Ectodermal cell (in vitro differentiated cells): Measurements from ENCODE around the gene COA3.

Experiments
- H3K27ac ChIP-seq: 2 replicates; pipeline ENCODE4 v1.7.0; 2013; ENCODE audit warnings: mild to moderate bottlenecking, low read depth, low read length; ENCODE audit not compliant: insufficient read depth, poor library complexity, severe bottlenecking
- H3K27me3 ChIP-seq: 2 replicates; pipeline ENCODE4 v1.7.0; 2013; ENCODE audit warnings: mild to moderate bottlenecking, low read length; ENCODE audit not compliant: insufficient read depth, control insufficient read depth, poor library complexity, severe bottlenecking
- H3K36me3 ChIP-seq: one replicate; pipeline ENCODE4 v1.7.0; 2013; ENCODE audit warnings: low read length; ENCODE audit not compliant: control insufficient read depth, insufficient read depth
- H3K4me1 ChIP-seq: one replicate; pipeline ENCODE4 v1.7.0; 2013; ENCODE audit warnings: low read length; ENCODE audit not compliant: control insufficient read depth, insufficient read depth
- H3K4me3 ChIP-seq: 2 replicates; pipeline ENCODE4 v1.7.0; 2013; ENCODE audit warnings: low read depth, low read length, control low read depth; ENCODE audit not compliant: insufficient read depth
- H3K9me3 ChIP-seq: 2 replicates; pipeline ENCODE4 v1.7.0; 2013; ENCODE audit warnings: mild to moderate bottlenecking, low read length, moderate library complexity; ENCODE audit not compliant: control insufficient read depth
- WGBS, 2 experiments: methylation state at CpG; one replicate each; pipeline ENCODE4 v1.1.7; 2013; ENCODE audit warnings: missing lambda C conversion rate in 2 of 2; 5-methylcytosine and 5-hydroxymethylcytosine counted together

The COA3 gene

DNA sequence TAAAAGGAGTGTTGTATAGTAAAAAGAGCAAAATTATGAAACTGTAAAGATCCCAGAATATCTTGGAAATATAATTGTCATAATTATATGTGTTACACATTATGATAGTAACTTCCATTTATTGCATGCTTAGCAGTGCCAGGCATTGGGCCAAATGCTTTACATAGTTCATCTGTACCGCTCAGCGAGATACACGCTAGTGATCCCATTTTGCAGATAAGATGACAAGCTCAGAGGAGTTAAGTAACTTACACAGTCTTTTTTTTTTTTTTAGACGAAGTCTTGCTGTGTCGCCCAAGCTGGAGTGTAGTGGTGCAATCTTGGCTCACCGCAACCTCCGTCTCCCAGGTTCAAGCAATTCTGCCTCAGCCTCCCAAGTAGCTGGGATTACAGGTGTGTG, 46.9 kb downstream of the COA3 start:
- H3K27ac ChIP-seq: no peak overlapping the region
- H3K4me3 ChIP-seq: no peak overlapping the region
- H3K36me3 ChIP-seq: no peaks in the 10 kb centered on the region
- H3K27me3 ChIP-seq: peaks cover 4% of the 10 kb centered on the region
- H3K9me3 ChIP-seq: no peaks in the 10 kb centered on the region
- peaks cover 8% of the 10 kb centered on the region for H3K4me1 ChIP-seq
- WGBS, 2 experiments: 97 to 98% methylated on average over 7 of the region's 7 CpGs

GRCh38 chr17:42750739-42751344, 47.7 kb downstream of the COA3 start:
- WGBS, 2 experiments: 87 to 91% methylated on average over 3 of the region's 3 CpGs
- Histone ChIP-seq H3K27me3 (peaks cover 9% of the 10 kb centered on the region), H3K36me3 (no peaks in the 10 kb centered on the region), H3K27ac (no peak overlapping the region), H3K4me1 (peaks cover 8% of the 10 kb centered on the region), H3K4me3 (no peak overlapping the region), H3K9me3 (no peaks in the 10 kb centered on the region)

DNA sequence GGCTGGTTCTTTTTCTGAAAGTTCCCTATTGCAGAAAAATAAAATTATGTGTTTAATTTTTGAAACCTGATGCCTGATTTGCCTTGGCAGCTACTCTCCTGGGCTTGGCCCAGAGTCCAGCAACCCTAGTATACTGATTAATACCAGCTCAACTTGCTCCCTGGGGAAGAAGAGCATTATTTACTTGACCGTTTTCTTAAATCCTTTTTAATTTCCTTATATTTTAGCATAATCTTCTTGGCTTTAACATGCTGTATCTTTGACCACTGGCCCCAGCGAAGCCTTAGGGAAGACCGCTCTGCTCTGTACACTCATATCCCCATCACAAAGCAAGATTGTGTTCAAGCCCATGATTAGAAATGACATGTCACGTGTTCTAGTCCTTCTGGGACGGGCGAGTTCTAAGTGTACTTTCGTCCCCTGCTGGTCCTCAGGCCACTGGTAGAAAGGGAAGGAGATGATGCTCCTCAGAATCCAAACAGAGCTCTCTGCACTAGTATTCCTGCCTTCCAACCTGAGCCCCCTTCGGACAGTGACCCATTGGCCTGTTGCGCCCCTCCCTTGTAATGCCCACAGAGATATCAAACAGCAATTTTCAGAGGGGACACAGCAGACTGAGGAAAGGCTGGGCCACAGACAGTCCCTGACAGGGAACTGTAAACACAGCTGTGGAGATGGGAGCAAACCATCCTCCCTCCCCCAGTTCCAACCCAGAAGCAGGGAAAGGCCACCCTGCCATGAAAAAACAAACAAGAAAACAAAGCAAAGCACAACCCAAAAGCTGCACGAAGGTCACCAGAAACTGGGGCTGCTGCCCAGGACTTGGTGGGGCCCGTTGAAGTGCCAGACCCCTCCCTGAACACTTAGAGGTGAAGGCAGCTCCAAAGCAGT, 49.4 kb downstream of the COA3 start:
- H3K4me1 ChIP-seq: peaks cover 8% of the 10 kb centered on the region
- WGBS, 2 experiments: 88 to 89% methylated on average over 11 of the region's 11 CpGs

GRCh38 chr17:42748202-42748907, 50.1 kb downstream of the COA3 start:
- Histone ChIP-seq H3K9me3 (peaks cover 5% of the 10 kb centered on the region), H3K36me3 (no peaks in the 10 kb centered on the region), H3K4me3 (no peak overlapping the region), H3K27me3 (peaks cover 18% of the 10 kb centered on the region), H3K4me1 (peaks cover 8% of the 10 kb centered on the region), H3K27ac (no peak overlapping the region)
- WGBS, 2 experiments: 64 to 68% methylated on average over 7 of the region's 7 CpGs

More for the DNA sequence above, 49.4 kb downstream of the COA3 start:
- H3K27ac ChIP-seq: no peak overlapping the region
- peaks cover 18% of the 10 kb centered on the region for H3K27me3 ChIP-seq
- peaks cover 5% of the 10 kb centered on the region for H3K9me3 ChIP-seq
- H3K4me3 ChIP-seq: no peak overlapping the region
- no peaks in the 10 kb centered on the region for H3K36me3 ChIP-seq
